ENCODE measurements around the gene GLS2.
A peak's percentile ranks its signal among the peaks of the same experiment; 100 is the strongest.

The GLS2 gene

DNA sequence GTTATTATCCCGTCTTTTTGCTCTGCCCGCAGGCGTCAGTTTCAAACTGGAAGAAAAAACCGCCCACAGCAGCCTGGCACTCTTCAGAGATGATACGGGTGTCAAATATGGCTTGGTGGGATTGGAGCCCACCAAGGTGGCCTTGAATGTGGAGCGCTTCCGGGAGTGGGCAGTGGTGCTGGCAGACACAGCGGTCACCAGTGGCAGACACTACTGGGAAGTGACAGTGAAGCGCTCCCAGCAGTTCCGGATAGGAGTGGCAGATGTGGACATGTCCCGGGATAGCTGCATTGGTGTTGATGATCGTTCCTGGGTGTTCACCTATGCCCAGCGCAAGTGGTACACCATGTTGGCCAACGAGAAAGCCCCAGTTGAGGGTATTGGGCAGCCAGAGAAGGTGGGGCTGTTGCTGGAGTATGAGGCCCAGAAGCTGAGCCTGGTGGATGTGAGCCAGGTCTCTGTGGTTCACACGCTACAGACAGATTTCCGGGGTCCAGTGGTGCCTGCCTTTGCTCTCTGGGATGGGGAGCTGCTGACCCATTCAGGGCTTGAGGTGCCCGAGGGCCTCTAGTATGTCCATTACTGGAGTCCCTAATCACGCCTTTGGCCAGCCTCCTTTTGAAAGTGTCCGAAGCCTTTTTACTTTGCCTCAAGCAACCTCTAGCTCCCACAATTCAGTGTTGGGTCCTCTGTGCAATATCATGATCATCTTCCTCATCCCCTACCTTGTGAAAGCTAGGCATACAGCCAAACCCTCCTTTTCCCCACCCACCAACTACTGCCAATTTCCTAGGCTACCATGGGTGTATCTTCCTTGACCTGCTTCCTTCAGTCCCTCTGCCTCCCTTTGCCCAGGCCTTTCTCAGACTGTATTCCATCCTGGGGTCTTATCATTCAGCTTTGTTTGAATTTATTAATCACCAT lies 18.7 kb downstream of the GLS2 start:
- Histone ChIP-seq H3K9ac (no peak overlapping the region), H3K36me3 (ENCODE audit: control insufficient read depth, insufficient read depth, low read length) (no peaks in the 10 kb centered on the region), H3K4me1 (no peaks in the 10 kb centered on the region), H3K27ac (peak overlapping the region; percentile 79), H3K9me3 (ENCODE audit: control insufficient read depth, low read length) (no peaks in the 10 kb centered on the region), H3K27me3 (ENCODE audit: control insufficient read depth, insufficient read depth, low read length) (no peaks in the 10 kb centered on the region), H3K79me2 (no peaks in the 10 kb centered on the region), H3K4me2 (ENCODE audit: low read length) (peak overlapping the region; percentile 91), H2AFZ (peak overlapping the region; percentile 89), H3K4me3 (ENCODE audit: low read depth, low read length) (peak overlapping the region; percentile 89)
- TF ChIP-seq, protein P1, sequence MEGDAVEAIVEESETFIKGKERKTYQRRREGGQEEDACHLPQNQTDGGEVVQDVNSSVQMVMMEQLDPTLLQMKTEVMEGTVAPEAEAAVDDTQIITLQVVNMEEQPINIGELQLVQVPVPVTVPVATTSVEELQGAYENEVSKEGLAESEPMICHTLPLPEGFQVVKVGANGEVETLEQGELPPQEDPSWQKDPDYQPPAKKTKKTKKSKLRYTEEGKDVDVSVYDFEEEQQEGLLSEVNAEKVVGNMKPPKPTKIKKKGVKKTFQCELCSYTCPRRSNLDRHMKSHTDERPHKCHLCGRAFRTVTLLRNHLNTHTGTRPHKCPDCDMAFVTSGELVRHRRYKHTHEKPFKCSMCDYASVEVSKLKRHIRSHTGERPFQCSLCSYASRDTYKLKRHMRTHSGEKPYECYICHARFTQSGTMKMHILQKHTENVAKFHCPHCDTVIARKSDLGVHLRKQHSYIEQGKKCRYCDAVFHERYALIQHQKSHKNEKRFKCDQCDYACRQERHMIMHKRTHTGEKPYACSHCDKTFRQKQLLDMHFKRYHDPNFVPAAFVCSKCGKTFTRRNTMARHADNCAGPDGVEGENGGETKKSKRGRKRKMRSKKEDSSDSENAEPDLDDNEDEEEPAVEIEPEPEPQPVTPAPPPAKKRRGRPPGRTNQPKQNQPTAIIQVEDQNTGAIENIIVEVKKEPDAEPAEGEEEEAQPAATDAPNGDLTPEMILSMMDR (IDR thresholded peaks at IDR 0.05) = no peak

DNA sequence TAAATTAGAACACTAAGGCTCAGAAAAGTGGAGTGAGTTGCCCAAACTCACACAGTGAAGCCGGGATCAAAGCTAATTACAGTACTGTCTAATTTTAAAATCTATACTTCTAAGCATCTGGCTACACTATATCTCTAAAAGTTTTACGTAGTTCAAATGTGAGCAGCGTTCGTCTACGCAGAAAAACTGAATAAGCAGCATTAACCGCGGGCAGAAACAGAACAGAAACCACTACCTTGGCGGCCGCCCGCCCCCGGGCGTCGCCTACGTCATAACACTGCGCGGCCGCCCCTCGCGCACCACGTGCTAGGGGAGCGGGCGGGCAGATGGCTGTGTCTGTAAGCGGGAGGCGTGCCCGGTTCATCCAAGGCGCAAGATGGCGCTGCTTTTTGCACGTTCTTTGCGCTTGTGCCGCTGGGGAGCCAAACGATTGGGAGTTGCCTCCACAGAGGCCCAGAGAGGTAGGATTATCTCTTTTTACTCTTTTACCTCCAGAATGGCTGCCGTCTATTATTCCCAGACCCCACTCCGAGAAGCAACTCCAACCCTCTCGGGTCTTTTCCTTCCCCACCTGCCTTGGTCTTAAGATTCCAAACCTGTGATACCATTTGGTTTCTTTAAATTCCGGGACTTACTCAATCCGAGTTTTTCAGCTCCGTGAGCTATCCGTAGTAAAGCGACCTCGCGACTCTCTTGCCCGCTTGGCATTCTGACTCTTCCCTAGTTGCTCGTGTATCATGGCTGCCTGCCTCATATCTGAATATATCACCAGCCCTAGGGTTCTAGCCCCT lies 19.6 kb downstream of the GLS2 start, which contains the start of gene SPRYD4:
TSS of gene SPRYD4 (plus strand) at position 363 of the 791 bp plus-strand sequence. CDS start at position 377, 14 bp downstream.
- Histone ChIP-seq H3K4me3 (ENCODE audit: low read depth, low read length) (peak within 1 kb of the TSS; percentile 89), H3K4me2 (ENCODE audit: low read length) (peak within 1 kb of the TSS; percentile 91), H3K36me3 (ENCODE audit: control insufficient read depth, insufficient read depth, low read length) (no peaks in the 10 kb centered on the region), H3K4me1 (no peaks in the 10 kb centered on the region), H3K9me3 (ENCODE audit: control insufficient read depth, low read length) (no peaks in the 10 kb centered on the region), H3K9ac (no peak within 1 kb of the TSS), H3K27ac (peak within 1 kb of the TSS; percentile 79), H2AFZ (peak within 1 kb of the TSS; percentile 89), H3K79me2 (no peaks in the 10 kb centered on the region), H3K27me3 (ENCODE audit: control insufficient read depth, insufficient read depth, low read length) (no peaks in the 10 kb centered on the region)
- TF ChIP-seq, protein P1 (IDR thresholded peaks at IDR 0.05) = peak; percentile 44

DNA sequence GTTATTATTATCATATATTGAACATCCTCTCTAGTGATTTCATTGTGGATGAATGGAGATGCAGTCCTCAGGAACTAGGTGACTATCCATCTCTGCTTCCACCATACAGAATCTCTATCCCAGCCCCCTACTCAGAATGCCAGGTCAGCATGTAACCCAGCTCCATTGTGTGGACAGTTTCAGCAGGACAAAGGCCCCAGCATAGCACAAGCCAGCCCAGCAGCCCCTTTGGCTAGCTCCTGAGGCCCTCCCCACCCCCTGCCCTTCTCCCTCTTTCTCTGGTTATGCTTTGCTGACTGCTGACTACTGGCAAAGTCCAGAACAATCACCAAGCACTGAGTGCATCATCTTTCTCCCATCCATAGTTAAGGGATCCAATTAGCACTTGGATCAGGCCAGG lies 25.4 kb downstream of the GLS2 start:
- TF ChIP-seq, protein P1 (IDR thresholded peaks at IDR 0.05) = no peak
- no peak overlapping the region for H3K27ac ChIP-seq
- no peaks in the 10 kb centered on the region for H3K9me3 ChIP-seq (ENCODE audit: control insufficient read depth, low read length)
- H3K4me1 ChIP-seq = no peaks in the 10 kb centered on the region
- no peak overlapping the region for H3K4me3 ChIP-seq (ENCODE audit: low read depth, low read length)
- no peaks in the 10 kb centered on the region for H3K36me3 ChIP-seq (ENCODE audit: control insufficient read depth, insufficient read depth, low read length)
- H2AFZ ChIP-seq = no peak overlapping the region
- no peaks in the 10 kb centered on the region for H3K27me3 ChIP-seq (ENCODE audit: control insufficient read depth, insufficient read depth, low read length)
- H3K79me2 ChIP-seq = no peaks in the 10 kb centered on the region
- H3K4me2 ChIP-seq (ENCODE audit: low read length) = no peak overlapping the region
- H3K9ac ChIP-seq = no peak overlapping the region

DNA sequence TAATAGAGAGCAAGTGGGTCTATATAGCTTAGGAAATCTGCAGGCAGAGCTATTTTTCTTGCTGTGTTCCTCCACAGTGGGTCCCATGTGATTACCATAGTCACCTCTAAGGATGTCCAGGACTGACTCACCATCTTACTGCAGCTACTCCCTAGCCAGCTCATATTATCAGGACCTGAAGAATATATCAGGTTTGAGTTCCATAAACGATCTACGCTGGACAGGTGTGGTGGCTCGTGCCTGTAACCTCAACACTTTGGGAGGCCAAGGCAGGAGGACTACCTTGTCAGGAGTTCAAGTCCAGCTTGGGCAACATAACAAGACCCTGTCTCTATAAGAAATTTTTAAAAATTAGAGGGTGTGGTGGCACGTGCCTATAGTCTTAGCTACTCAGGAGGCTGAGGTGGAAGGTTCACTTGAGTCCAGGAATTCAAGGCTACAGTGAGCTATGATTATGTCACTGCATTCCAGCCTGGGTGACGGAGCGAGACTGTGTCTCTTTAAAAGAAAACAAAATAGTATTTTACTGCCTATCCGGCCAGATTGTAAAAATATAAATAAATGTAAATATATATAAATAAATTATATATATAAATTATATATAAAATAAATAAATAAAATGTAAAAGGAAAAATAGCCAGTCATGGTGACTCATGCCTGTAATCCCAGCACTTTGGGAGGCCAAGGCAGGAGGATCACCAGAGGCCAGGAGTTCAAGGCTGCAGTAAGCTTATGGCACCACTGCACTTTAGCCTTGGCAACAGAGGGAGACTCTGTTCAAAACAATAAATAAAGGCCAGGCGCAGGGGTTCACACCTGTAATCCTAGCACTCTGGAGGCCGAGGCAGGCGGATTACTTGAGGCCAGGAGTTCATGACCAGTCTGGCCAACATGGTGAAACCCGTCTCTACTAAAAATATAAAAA lies 26.5 kb downstream of the GLS2 start:
- Histone ChIP-seq H3K4me2 (ENCODE audit: low read length) (no peak overlapping the region), H3K4me3 (ENCODE audit: low read depth, low read length) (no peak overlapping the region), H3K4me1 (no peaks in the 10 kb centered on the region), H3K79me2 (no peaks in the 10 kb centered on the region), H3K9ac (no peak overlapping the region), H3K36me3 (ENCODE audit: control insufficient read depth, insufficient read depth, low read length) (no peaks in the 10 kb centered on the region), H3K27ac (no peak overlapping the region), H3K27me3 (ENCODE audit: control insufficient read depth, insufficient read depth, low read length) (no peaks in the 10 kb centered on the region), H3K9me3 (ENCODE audit: control insufficient read depth, low read length) (no peaks in the 10 kb centered on the region), H2AFZ (no peak overlapping the region)
- TF ChIP-seq, protein P1 (IDR thresholded peaks at IDR 0.05) = no peak

Data from parathyroid adenoma (tissue), 2 donors.